ENCODE measurements around the gene TICAM1. TPM values are rescaled to one million over a fixed set of nuclear protein-coding genes. Genes with fewer than 3 reads are reported as not detected.

Gene TICAM1
- total and polyA plus RNA-seq, 8 donors: 1.8 to 46.9 (median 14.9) TPM

- intact Hi-C loops (cut with DNase I; ENCODE audit: low total_unique reads): no loop called here
- H3K27ac ChIP-seq: peak overlapping the region; percentile 16 to 42 (median 38)
These were observed 13.8 kb downstream of the TICAM1 start for GRCh38 chr19:4817467-4818277.

DNA sequence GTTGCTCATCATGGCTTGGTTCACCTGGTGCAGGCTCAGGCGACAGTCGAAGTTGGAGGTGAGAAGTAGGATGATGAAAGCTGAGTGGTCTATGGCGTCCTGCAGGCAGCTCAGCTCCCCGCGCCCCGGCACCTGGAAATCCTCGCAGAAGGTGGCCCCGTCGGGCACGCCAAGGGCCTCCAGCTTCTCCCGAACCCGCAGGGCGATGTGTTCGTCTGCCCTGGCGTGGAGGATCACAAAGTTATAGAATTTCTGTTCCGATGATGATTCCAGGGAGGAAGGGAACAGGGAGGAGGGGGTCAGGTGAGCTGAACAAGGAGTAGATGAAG is 14.6 kb downstream of the TICAM1 start:
- 94 to 96% (median 96%) methylated on average over 16 of the region's 16 CpGs for WGBS, 5 donors
- H3K27ac ChIP-seq: peak overlapping the region in 3 of 5 donors; percentile 56 to 79 (median 62)
- H3K9me3 ChIP-seq: no peaks in the 10 kb centered on the region
- no peak overlapping the region for H3K4me3 ChIP-seq
- H3K4me1 ChIP-seq: peaks cover 44 to 60% (median 50%) of the 10 kb centered on the region in 4 donors
- no peaks in the 10 kb centered on the region for H3K27me3 ChIP-seq
- TF ChIP-seq POLR2A (IDR thresholded peaks at IDR 0.05) (no peak), POLR2AphosphoS5 (IDR thresholded peaks at IDR 0.05) (no peak), CTCF (IDR thresholded peaks at IDR 0.05) (no peak), EP300 (IDR thresholded peaks at IDR 0.05) (no peak)
- DNase-seq: no peak
- intact Hi-C loops (cut with DNase I; ENCODE audit: low total_unique reads): no loop called here
- H3K36me3 ChIP-seq: peaks cover 20 to 48% (median 40%) of the 10 kb centered on the region in 4 donors

More at GRCh38 chr19:4817467-4818277, 13.8 kb downstream of the TICAM1 start:
- Histone ChIP-seq H3K4me1 (peaks cover 37 to 53% (median 43%) of the 10 kb centered on the region in 4 donors), H3K4me3 (no peak overlapping the region), H3K36me3 (peaks cover 20 to 54% (median 41%) of the 10 kb centered on the region in 4 donors), H3K9me3 (no peaks in the 10 kb centered on the region), H3K27me3 (no peaks in the 10 kb centered on the region)
- DNase-seq: peak in 1 of 2 donors; percentile 61
- 61 to 85% (median 77%) methylated on average over 18 to 32 of the region's 32 CpGs for WGBS, 5 donors
- TF ChIP-seq EP300 (IDR thresholded peaks at IDR 0.05) (no peak), POLR2A (IDR thresholded peaks at IDR 0.05) (no peak), POLR2AphosphoS5 (IDR thresholded peaks at IDR 0.05) (no peak), CTCF (IDR thresholded peaks at IDR 0.05) (no peak)

GRCh38 chr19:4816202-4816949 is 15.1 kb downstream of the TICAM1 start:
- 84 to 92% (median 91%) methylated on average over 22 to 35 of the region's 35 CpGs for WGBS, 5 donors
- TF ChIP-seq POLR2AphosphoS5 (IDR thresholded peaks at IDR 0.05) (no peak), EP300 (IDR thresholded peaks at IDR 0.05) (no peak), CTCF (IDR thresholded peaks at IDR 0.05) (no peak), POLR2A (IDR thresholded peaks at IDR 0.05) (no peak)
- H3K27ac ChIP-seq: peak overlapping the region; percentile 29 to 79 (median 61)
- H3K36me3 ChIP-seq: peaks cover 20 to 42% (median 40%) of the 10 kb centered on the region in 4 donors
- no peak for DNase-seq
- intact Hi-C loops (cut with DNase I; ENCODE audit: low total_unique reads): no loop called here
- H3K9me3 ChIP-seq: no peaks in the 10 kb centered on the region
- no peaks in the 10 kb centered on the region for H3K27me3 ChIP-seq
- H3K4me3 ChIP-seq: peak overlapping the region in 2 of 4 donors; percentile 17 to 30
- peaks cover 46 to 66% (median 53%) of the 10 kb centered on the region in 4 donors for H3K4me1 ChIP-seq

GRCh38 chr19:4815426-4816201 is 15.9 kb downstream of the TICAM1 start:
- Histone ChIP-seq H3K27me3 (no peaks in the 10 kb centered on the region), H3K4me1 (peaks cover 46 to 68% (median 53%) of the 10 kb centered on the region in 4 donors), H3K36me3 (peaks cover 20 to 41% (median 40%) of the 10 kb centered on the region in 4 donors), H3K4me3 (peak overlapping the region; percentile 10 to 30 (median 22)), H3K9me3 (no peaks in the 10 kb centered on the region), H3K27ac (peak overlapping the region; percentile 29 to 79 (median 61))
- peak; percentile 43 to 89 (median 73) for TF ChIP-seq POLR2AphosphoS5 (IDR thresholded peaks at IDR 0.05)
- no peak for TF ChIP-seq POLR2A (IDR thresholded peaks at IDR 0.05)
- TF ChIP-seq EP300 (IDR thresholded peaks at IDR 0.05): no peak
- 23 to 33% (median 28%) methylated on average over 25 to 28 of the region's 28 CpGs for WGBS, 5 donors
- peak; percentile 88 to 97 for DNase-seq
- intact Hi-C loops (cut with DNase I; ENCODE audit: low total_unique reads): no loop called here

All from stomach (tissue), 9 donors.